Cardiac muscle cell (in vitro differentiated cells and primary cell): ENCODE data around the gene FLAD1. TPM values are rescaled to one million over a fixed set of nuclear protein-coding genes. Genes with fewer than 3 reads are reported as not detected.

Experiments used
- DNase-seq, 2 donors: peaks; one replicate each; pipeline versions ENCODE4 v3.0.0 to v3.0.0-alpha.2; 2010 to 2017; ENCODE audit warnings: low read depth in 1 of 2, low spot score in 1 of 2
- H3K27ac ChIP-seq: fragments of 200-600 bp; sonication (generic); 2 replicates; pipeline ENCODE4 v1.5.1; 2016
- H3K27me3 ChIP-seq: fragments of 200-600 bp; sonication (generic); 2 replicates; pipeline ENCODE4 v1.6.0; 2016; ENCODE audit warnings: control low read depth
- H3K36me3 ChIP-seq: fragments of 200-600 bp; sonication (generic); 2 replicates; pipeline ENCODE4 v1.5.1; 2016; ENCODE audit warnings: control low read depth
- H3K4me1 ChIP-seq: fragments of 200-600 bp; sonication (generic); 2 replicates; pipeline ENCODE4 v1.8.1; 2017; ENCODE audit warnings: low read depth, mild to moderate bottlenecking, mixed run types
- H3K4me3 ChIP-seq: fragments of 200-600 bp; sonication (generic); 2 replicates; pipeline ENCODE4 v1.5.1; 2016; ENCODE audit warnings: mild to moderate bottlenecking
- H3K9me3 ChIP-seq: fragments of 200-600 bp; sonication (generic); 2 replicates; pipeline ENCODE4 v1.5.1; 2017; ENCODE audit warnings: low read depth, mild to moderate bottlenecking, control low read depth
- polyA plus RNA-seq: library from polyadenylated mRNA; unstranded; fragments of >200 nt; fragmentation: Nextera tagmentation; extraction: Ambion mirVana; gene quantifications from 2 replicates; pipeline ENCODE4 v1.2.1, GENCODE V29; 2016
- total RNA-seq: library from RNA; depleted of rRNA; stranded (reverse); fragments of >200 nt; gene quantifications from 2 replicates; pipeline ENCODE4 v1.2.3, GENCODE V29; 2016
- TF ChIP-seq, protein P1 (sequence below): IDR thresholded peaks from 2 replicates; pipeline ENCODE4 v1.5.1; 2012; ENCODE audit warnings: low read depth, mild to moderate bottlenecking, low read length

FLAD1 gene
- total and polyA plus RNA-seq, 2 experiments from 2014 or later = 34.3 to 60.8 TPM

DNA sequence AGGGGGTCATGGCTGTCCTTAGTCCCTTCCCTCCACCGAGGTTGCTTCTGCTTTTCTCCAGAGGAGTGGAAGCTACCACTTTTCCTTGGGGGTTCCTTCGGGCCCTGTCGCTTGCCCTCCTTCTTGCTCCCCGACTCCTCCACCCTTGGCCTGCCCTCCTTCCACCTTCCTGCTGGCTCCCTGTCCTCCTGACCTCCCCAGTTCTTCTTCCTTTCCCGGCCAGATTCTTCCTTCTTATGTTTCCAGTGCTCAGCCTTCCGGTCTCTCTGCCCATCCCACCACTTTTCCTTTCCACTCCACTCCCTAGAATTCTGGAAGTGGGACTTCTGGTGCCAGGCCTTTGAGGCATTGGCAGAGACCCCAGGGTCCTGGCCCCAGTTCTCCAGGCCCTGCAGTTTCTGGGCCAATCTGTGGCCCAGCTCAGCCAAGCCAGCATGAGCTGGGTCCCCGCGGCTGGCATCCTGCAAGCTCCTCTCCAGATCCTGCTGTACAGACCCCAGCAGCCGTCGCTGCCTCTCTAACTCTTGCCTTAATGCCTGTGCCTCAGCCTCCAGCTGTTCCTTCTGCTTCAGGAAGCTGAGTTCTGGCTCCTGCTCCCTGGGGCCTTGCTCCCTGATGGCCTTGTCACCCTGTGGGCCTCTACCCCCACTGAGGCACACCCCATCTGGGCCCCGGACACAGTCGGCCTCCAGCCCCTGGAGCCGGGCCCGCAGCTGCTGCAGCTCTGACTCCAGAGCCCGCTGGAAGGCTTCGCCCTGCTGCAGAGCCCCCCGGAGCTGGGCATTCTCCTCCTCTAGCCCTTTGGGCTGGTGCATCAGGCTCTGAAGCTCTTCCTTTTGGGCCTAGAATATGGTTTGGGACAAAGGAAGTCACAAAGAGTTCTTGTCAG lies 36.9 kb upstream of the FLAD1 start:
- peaks cover 12% of the 10 kb centered on the region for H3K4me1 ChIP-seq
- DNase-seq = no peak
- peak overlapping the region; percentile 64 for H3K27ac ChIP-seq
- no peak overlapping the region for H3K4me3 ChIP-seq
- TF ChIP-seq, protein P1, sequence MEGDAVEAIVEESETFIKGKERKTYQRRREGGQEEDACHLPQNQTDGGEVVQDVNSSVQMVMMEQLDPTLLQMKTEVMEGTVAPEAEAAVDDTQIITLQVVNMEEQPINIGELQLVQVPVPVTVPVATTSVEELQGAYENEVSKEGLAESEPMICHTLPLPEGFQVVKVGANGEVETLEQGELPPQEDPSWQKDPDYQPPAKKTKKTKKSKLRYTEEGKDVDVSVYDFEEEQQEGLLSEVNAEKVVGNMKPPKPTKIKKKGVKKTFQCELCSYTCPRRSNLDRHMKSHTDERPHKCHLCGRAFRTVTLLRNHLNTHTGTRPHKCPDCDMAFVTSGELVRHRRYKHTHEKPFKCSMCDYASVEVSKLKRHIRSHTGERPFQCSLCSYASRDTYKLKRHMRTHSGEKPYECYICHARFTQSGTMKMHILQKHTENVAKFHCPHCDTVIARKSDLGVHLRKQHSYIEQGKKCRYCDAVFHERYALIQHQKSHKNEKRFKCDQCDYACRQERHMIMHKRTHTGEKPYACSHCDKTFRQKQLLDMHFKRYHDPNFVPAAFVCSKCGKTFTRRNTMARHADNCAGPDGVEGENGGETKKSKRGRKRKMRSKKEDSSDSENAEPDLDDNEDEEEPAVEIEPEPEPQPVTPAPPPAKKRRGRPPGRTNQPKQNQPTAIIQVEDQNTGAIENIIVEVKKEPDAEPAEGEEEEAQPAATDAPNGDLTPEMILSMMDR = no peak
- no peaks in the 10 kb centered on the region for H3K9me3 ChIP-seq
- H3K27me3 ChIP-seq = no peaks in the 10 kb centered on the region
- H3K36me3 ChIP-seq = peaks cover 8% of the 10 kb centered on the region

- Histone ChIP-seq H3K9me3 (no peaks in the 10 kb centered on the region), H3K4me3 (no peak overlapping the region), H3K27me3 (no peaks in the 10 kb centered on the region), H3K36me3 (peaks cover 8% of the 10 kb centered on the region), H3K27ac (no peak overlapping the region), H3K4me1 (peaks cover 26% of the 10 kb centered on the region)
- no peak for DNase-seq
- TF ChIP-seq, protein P1 = no peak
Measured at GRCh38 chr1:154948079-154948478, 35.1 kb upstream of the FLAD1 start.

DNA sequence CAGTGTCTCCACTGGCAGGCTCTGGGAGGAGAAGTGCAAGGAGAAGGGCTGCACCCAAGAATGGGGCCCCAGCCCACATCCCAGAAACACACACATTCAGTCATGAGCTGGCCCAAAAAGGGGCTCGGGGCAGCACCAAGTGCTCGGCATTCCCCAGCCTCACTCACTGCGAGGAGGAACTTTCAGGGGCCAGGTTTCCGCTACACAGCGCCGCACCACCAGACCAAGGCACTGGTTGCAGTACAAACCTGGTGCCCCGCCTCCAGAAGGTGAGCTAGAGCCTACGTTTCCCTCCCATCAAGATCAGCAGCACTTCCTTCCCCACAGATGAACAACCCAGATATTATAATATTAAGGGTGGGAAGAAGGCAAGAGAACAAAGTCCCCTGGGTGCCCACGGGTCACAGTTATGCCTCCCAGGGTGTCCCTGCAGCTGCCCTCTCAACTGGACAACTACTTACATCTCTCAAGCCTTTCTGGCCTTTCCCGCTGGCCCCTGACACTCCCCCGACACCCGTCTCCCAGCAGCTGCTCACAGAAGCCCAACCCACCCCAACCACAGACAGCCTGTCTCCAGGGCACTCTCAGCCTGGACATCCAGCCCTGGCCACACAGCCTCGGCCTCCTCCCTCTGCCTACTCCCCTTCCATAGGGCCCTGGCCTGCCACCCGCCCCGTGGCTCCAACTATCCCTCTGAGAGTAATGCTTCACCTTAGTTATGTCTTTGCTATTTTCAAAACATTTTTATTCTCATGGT lies 31.1 kb upstream of the FLAD1 start:
- TF ChIP-seq, protein P1 = no peak
- no peaks in the 10 kb centered on the region for H3K27me3 ChIP-seq

DNA sequence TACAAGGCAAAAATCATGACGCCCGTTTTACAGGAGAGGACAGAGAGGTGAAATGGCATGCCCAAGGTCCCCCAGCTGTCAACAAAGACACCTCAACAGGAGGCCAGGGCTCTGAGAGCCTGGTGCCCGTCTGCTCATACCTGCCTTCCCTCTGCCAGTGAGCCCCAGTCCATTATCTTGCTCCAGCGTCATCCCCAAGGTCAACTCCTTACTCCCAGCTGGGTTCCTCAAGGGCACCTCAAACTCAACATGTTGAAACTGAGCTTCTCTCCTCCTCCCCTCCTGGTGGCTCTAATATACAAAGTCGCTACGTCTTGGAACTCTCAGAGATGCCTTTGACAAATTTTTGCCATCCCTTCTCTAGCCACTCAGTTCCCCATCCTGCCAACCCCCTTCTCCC lies 30.5 kb upstream of the FLAD1 start:
- TF ChIP-seq, protein P1 = no peak

More for the DNA sequence above, 31.1 kb upstream of the FLAD1 start:
- peaks cover 45% of the 10 kb centered on the region for H3K4me1 ChIP-seq
- peak overlapping the region; percentile 94 for H3K27ac ChIP-seq
- H3K9me3 ChIP-seq = no peaks in the 10 kb centered on the region
- peak in 1 of 2 donors; percentile 56 for DNase-seq
- H3K4me3 ChIP-seq = no peak overlapping the region
- peaks cover 5% of the 10 kb centered on the region for H3K36me3 ChIP-seq

DNA sequence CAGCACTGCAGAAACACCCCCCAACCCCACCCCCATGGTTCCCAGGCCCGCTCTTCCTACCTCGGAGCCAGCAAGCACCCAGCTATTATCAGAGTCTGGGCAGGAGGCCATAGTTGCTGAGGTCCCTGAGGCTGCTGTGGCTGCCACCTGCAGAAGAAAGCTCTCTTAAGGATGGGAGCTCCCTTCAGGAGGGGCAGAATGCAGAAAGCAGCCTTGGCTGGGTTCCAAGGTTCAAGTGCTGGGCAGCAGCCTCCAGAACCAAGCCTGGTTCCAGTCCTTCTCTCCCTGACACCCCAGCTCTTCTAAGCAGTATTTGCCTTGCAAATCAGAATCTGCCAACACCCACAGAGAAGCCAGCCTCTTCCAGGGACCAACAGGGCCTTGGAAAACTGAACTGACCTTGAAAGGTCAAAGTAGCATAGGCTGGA lies 29.5 kb upstream of the FLAD1 start:
- TF ChIP-seq, protein P1 = no peak
- no peaks in the 10 kb centered on the region for H3K9me3 ChIP-seq
- DNase-seq = peak in 1 of 2 donors; percentile 51
- peak overlapping the region; percentile 0 for H3K4me3 ChIP-seq
- no peaks in the 10 kb centered on the region for H3K27me3 ChIP-seq
- peaks cover 45% of the 10 kb centered on the region for H3K4me1 ChIP-seq
- peaks cover 5% of the 10 kb centered on the region for H3K36me3 ChIP-seq
- peak overlapping the region; percentile 94 for H3K27ac ChIP-seq

More for the DNA sequence above, 30.5 kb upstream of the FLAD1 start:
- no peak for DNase-seq
- H3K4me3 ChIP-seq = no peak overlapping the region
- H3K36me3 ChIP-seq = peaks cover 5% of the 10 kb centered on the region
- no peaks in the 10 kb centered on the region for H3K9me3 ChIP-seq
- H3K27ac ChIP-seq = peak overlapping the region; percentile 94
- H3K4me1 ChIP-seq = peaks cover 45% of the 10 kb centered on the region
- H3K27me3 ChIP-seq = no peaks in the 10 kb centered on the region
